Upper lobe of left lung (tissue), 6 donors: ENCODE data around the gene L3MBTL2. TPM values are rescaled to one million over a fixed set of nuclear protein-coding genes. Genes with fewer than 3 reads are reported as not detected.

Source experiments
- ATAC-seq, 2 donors: fragments of 200-7000 bp; cut with Tn5 transposase; one replicate each; pipeline ENCODE4 v1.9.1; 2022; ENCODE audit warnings: mild to moderate bottlenecking in 2 of 2, moderate library complexity in 2 of 2; ENCODE audit not compliant: low FRiP score in 2 of 2
- DNase-seq, 2 donors: peaks; one replicate each; pipeline ENCODE4 v3.0.0-alpha.2; 2019 to 2020
- H3K27ac ChIP-seq, 4 donors: fragments of 200-600 bp; sonication (generic); one replicate each; pipeline ENCODE4 v1.5.1; 2016 to 2019
- H3K27me3 ChIP-seq, 4 donors: fragments of 200-600 bp; sonication (generic); one replicate each; pipeline ENCODE4 v1.5.1; 2017 to 2019
- H3K36me3 ChIP-seq, 4 donors: fragments of 200-600 bp; sonication (generic); one replicate each; pipeline ENCODE4 v1.5.1; 2016 to 2019
- H3K4me1 ChIP-seq, 4 donors: fragments of 200-600 bp; sonication (generic); one replicate each; pipeline ENCODE4 v1.5.1; 2018 to 2019
- H3K4me3 ChIP-seq, 4 donors: fragments of 200-600 bp; sonication (generic); one replicate each; pipeline ENCODE4 v1.5.1; 2017 to 2019; ENCODE audit warnings: mild to moderate bottlenecking in 2 of 4, moderate library complexity in 1 of 4
- H3K9me3 ChIP-seq, 4 donors: fragments of 200-600 bp; sonication (generic); one replicate each; pipeline ENCODE4 v1.5.1; 2018 to 2019
- EP300 ChIP-seq, 4 donors: sonication (generic); formaldehyde crosslinking; IDR thresholded peaks; one replicate each; pipeline ENCODE4 v1.5.1; 2017; ENCODE audit warnings: antibody characterized with exemption in 4 of 4, control low read depth in 2 of 4
- POLR2A ChIP-seq, 4 donors: fragments of 450-650 bp; IDR thresholded peaks; one replicate each; pipeline ENCODE4 v1.5.1; 2016 to 2017; ENCODE audit warnings: antibody characterized with exemption in 4 of 4, mild to moderate bottlenecking in 2 of 4
- POLR2AphosphoS5 ChIP-seq, 2 donors: sonication (generic); formaldehyde crosslinking; IDR thresholded peaks; one replicate each; pipeline ENCODE4 v1.5.1; 2017; ENCODE audit warnings: antibody characterized with exemption in 2 of 2
- WGBS, 2 donors: methylation state at CpG; one replicate each; pipeline ENCODE4 v1.1.5; 2017 to 2018; 5-methylcytosine and 5-hydroxymethylcytosine counted together
- total RNA-seq, 6 donors: library from RNA; depleted of rRNA in 4 of 6; stranded (reverse); fragments of >200 nt in 4 of 6; gene quantifications; one replicate each; pipeline versions ENCODE4 v1.1.0 to v1.2.1, GENCODE V29; 2016 to 2021
- TF ChIP-seq, protein P1 (sequence below), 6 experiments: fragments of 450-650 bp in 4 of 6; fragments of 200-600 bp in 2 of 6; sonication (generic) in 2 of 6; IDR thresholded peaks; one replicate each; pipeline ENCODE4 v1.5.1; 2016 to 2019; ENCODE audit warnings: antibody characterized with exemption in 6 of 6
- donor health status: DM: no; HTN: no; CAD: no; lungs with moderate emphysema.
- donor health status: DM: no; HTN: yes; CAD: no; lungs with severe emphysema.

The L3MBTL2 gene
- total RNA-seq, 6 donors from 2014 or later: 15.4 to 38.8 (median 24.7) TPM

DNA sequence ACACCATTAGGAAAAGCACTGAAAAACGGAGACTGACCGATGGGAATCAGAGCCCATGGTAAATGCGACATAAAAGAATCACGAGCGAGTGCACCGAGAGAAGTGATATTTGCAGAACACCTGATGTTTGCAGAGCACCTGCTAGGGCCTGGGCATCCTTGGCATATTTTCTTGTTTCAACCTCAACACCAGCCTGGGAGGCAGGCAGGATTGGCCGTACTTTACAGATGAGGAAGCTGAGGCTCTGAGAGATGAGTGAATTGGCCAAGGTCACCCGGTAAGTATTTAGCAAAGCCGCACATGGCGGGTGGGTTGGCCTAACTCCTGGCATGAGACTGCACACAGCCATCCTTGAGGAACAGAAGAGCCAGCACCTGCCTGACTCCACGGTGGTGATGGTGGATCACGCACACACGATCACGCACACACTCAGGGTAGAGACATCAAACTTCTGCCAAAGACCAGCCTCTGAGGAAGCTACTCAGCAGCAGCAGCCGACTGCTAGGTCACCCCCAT lies 57.2 kb downstream of the L3MBTL2 start:
- WGBS, 2 donors: 96 to 98% methylated on average over 15 of the region's 15 CpGs
- TF ChIP-seq POLR2A (IDR thresholded peaks at IDR 0.05): no peak
- no peak for TF ChIP-seq EP300 (IDR thresholded peaks at IDR 0.05)
- TF ChIP-seq, protein P1, sequence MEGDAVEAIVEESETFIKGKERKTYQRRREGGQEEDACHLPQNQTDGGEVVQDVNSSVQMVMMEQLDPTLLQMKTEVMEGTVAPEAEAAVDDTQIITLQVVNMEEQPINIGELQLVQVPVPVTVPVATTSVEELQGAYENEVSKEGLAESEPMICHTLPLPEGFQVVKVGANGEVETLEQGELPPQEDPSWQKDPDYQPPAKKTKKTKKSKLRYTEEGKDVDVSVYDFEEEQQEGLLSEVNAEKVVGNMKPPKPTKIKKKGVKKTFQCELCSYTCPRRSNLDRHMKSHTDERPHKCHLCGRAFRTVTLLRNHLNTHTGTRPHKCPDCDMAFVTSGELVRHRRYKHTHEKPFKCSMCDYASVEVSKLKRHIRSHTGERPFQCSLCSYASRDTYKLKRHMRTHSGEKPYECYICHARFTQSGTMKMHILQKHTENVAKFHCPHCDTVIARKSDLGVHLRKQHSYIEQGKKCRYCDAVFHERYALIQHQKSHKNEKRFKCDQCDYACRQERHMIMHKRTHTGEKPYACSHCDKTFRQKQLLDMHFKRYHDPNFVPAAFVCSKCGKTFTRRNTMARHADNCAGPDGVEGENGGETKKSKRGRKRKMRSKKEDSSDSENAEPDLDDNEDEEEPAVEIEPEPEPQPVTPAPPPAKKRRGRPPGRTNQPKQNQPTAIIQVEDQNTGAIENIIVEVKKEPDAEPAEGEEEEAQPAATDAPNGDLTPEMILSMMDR (IDR thresholded peaks at IDR 0.05): no peak
- TF ChIP-seq POLR2AphosphoS5 (IDR thresholded peaks at IDR 0.05): no peak
- no peak overlapping the region for H3K4me3 ChIP-seq
- peaks cover 20 to 94% (median 77%) of the 10 kb centered on the region in 4 donors for H3K36me3 ChIP-seq
- H3K4me1 ChIP-seq: no peaks in the 10 kb centered on the region
- ATAC-seq: no peak
- no peaks in the 10 kb centered on the region for H3K9me3 ChIP-seq
- H3K27me3 ChIP-seq: no peaks in the 10 kb centered on the region
- no peak overlapping the region for H3K27ac ChIP-seq
- no peak for DNase-seq

DNA sequence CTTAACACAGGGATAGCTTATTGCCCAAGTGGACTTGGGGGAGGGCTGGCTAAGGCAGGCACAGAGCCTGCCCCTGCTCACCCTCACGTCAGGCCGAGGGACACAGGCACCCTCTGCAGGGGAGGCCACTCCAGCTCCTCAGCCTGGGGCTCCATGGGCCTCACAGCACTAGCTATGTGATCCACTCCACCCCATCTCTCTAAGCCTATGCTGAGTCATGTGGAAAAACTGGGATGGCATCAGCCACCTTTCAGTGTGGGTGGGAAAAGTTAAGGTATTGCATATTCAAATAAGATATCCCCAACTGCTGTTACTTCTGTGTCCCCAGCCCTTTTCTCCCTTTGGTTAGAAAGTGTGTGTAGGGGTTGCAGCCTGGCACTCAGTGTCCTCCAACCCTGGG lies 58.6 kb downstream of the L3MBTL2 start:
- ATAC-seq: no peak
- Histone ChIP-seq H3K4me3 (no peak overlapping the region), H3K27ac (no peak overlapping the region), H3K36me3 (peaks cover 27 to 94% (median 78%) of the 10 kb centered on the region in 4 donors), H3K27me3 (no peaks in the 10 kb centered on the region), H3K9me3 (no peaks in the 10 kb centered on the region), H3K4me1 (no peaks in the 10 kb centered on the region)
- DNase-seq: no peak
- WGBS, 2 donors: 94% methylated on average over 2 of the region's 2 CpGs
- no peak for TF ChIP-seq POLR2AphosphoS5 (IDR thresholded peaks at IDR 0.05)
- TF ChIP-seq EP300 (IDR thresholded peaks at IDR 0.05): no peak

DNA sequence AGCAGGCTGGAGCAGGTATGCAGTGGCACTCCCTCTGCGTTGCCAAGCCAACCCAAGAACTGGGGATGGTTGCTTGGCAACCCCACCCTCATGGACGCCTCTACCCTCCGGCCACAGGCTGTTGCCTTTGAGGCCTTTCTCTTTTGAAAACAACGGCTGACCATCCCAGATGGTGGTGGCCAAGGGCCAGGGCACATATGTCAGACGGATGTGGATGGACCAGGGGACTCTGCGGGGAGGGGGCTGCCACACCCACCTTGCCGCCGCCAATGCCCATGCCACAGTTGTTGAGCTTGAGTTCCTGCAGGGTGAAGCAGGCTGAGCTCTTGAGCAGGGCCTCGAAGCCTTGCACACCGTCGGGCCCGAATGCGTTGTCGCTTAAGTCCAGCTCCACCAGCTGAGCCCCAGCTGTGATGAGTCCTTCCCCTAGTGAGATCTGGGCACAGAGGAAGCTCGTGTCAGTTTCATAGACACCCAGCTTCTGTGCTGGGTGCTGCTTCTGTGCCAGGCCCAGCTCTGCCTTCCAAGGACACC lies 59.4 kb downstream of the L3MBTL2 start:
- H3K4me1 ChIP-seq: no peaks in the 10 kb centered on the region
- no peak overlapping the region for H3K27ac ChIP-seq
- H3K9me3 ChIP-seq: no peaks in the 10 kb centered on the region
- DNase-seq (peak in 1 of 2 donors; percentile 58), ATAC-seq (no peak)
- H3K4me3 ChIP-seq: no peak overlapping the region
- peaks cover 24 to 94% (median 82%) of the 10 kb centered on the region in 4 donors for H3K36me3 ChIP-seq
- H3K27me3 ChIP-seq: no peaks in the 10 kb centered on the region
- 84 to 88% methylated on average over 4 to 15 of the region's 15 CpGs for WGBS, 2 donors
- TF ChIP-seq POLR2AphosphoS5 (IDR thresholded peaks at IDR 0.05): no peak
- TF ChIP-seq, protein P1 (IDR thresholded peaks at IDR 0.05): no peak
- no peak for TF ChIP-seq EP300 (IDR thresholded peaks at IDR 0.05)
- no peak for TF ChIP-seq POLR2A (IDR thresholded peaks at IDR 0.05)

DNA sequence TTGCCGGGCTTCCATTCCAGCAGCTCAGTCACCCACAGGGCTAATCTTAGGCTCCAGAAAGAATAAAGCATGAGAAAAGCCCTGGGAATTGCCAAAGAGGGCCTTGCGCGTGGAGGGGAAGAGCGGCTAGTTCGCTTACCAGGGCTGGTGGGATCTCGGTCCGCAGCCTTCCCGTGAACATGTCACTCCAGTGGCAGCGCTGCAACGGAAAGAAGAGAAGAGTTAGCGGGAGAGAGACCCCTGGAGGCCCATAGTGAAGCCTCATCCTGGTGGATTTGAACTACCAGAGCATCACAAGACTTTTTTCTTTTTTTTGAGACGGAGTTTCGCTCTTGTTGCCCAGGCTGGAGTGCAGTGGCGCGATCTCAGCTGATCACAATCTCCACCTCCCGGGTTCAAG lies 62.8 kb downstream of the L3MBTL2 start:
- H3K27me3 ChIP-seq: no peaks in the 10 kb centered on the region
- DNase-seq: no peak
- no peak for ATAC-seq
- peaks cover 19 to 92% (median 78%) of the 10 kb centered on the region in 4 donors for H3K36me3 ChIP-seq
- no peak overlapping the region for H3K27ac ChIP-seq
- H3K9me3 ChIP-seq: no peaks in the 10 kb centered on the region
- TF ChIP-seq POLR2AphosphoS5 (IDR thresholded peaks at IDR 0.05): no peak
- H3K4me1 ChIP-seq: no peaks in the 10 kb centered on the region
- 96 to 98% methylated on average over 16 of the region's 16 CpGs for WGBS, 2 donors
- H3K4me3 ChIP-seq: no peak overlapping the region

DNA sequence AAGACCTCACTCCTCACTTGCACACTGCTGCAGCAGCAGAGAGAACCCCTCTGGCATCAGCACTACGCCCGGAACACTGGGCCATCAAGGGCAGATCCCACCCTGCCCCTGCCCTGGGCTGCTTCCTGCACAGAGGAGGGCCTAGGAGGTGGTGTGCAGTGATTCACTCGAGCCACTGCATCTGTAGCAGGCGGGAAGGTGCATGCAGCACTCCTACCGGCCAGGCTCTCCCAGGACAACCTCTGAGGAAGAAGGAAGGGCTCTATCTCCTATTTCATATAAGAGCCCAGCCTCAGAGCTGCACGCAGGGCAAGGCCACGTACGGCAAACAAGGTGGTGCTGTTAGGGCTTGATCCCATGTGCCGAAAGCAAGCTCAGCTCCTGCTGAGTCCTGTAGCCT lies 66.7 kb downstream of the L3MBTL2 start:
- no peaks in the 10 kb centered on the region for H3K27me3 ChIP-seq
- no peak for ATAC-seq
- DNase-seq: no peak
- H3K9me3 ChIP-seq: no peaks in the 10 kb centered on the region
- WGBS, 2 donors: 88 to 92% methylated on average over 8 to 9 of the region's 9 CpGs
- TF ChIP-seq, protein P1 (IDR thresholded peaks at IDR 0.05): no peak
- TF ChIP-seq POLR2A (IDR thresholded peaks at IDR 0.05): no peak
- no peak for TF ChIP-seq POLR2AphosphoS5 (IDR thresholded peaks at IDR 0.05)
- no peak for TF ChIP-seq EP300 (IDR thresholded peaks at IDR 0.05)
- H3K4me3 ChIP-seq: no peak overlapping the region
- H3K27ac ChIP-seq: no peak overlapping the region
- H3K36me3 ChIP-seq: peaks cover 14 to 93% (median 70%) of the 10 kb centered on the region in 4 donors
- H3K4me1 ChIP-seq: no peaks in the 10 kb centered on the region

DNA sequence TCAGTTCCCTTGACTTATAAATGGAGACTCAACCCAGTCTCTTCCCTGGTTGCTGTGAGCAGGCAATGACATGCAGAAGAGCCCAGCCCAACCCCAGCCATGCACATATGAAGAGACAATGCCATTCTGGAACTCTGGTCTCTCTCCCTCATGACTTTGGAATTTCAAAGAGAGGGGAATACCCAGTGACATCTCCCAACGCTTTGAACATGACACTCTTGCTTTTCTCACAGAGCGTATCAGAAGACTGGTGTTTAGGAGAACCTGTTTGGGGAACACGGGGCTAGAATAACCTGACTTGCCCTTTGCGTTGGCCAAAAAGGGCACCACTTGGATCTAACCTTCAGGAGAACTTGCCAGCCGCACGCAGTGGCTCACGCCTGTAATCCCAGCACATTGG lies 68.0 kb downstream of the L3MBTL2 start:
- H3K27ac ChIP-seq: no peak overlapping the region
- H3K4me3 ChIP-seq: no peak overlapping the region
- H3K4me1 ChIP-seq: no peaks in the 10 kb centered on the region
- H3K27me3 ChIP-seq: no peaks in the 10 kb centered on the region
- 97 to 99% methylated on average over 6 to 7 of the region's 7 CpGs for WGBS, 2 donors
- TF ChIP-seq, protein P1 (IDR thresholded peaks at IDR 0.05): no peak
- TF ChIP-seq POLR2AphosphoS5 (IDR thresholded peaks at IDR 0.05): no peak
- no peak for TF ChIP-seq EP300 (IDR thresholded peaks at IDR 0.05)
- TF ChIP-seq POLR2A (IDR thresholded peaks at IDR 0.05): no peak
- H3K36me3 ChIP-seq: peaks cover 8 to 91% (median 62%) of the 10 kb centered on the region in 4 donors
- DNase-seq (no peak), ATAC-seq (no peak)
- no peaks in the 10 kb centered on the region for H3K9me3 ChIP-seq
